PFSK-1 (cell line): ENCODE measurements around the gene EFTUD2.

Experiments used
- FOXP2 ChIP-seq: optimal IDR thresholded peaks from 2 replicates; pipeline ENCODE3; 2011; ENCODE audit warnings: borderline replicate concordance, control low read depth, inconsistent platforms; ENCODE audit not compliant: insufficient read depth; ENCODE audit errors: extremely low read length, extremely low read depth
- POLR2AphosphoS5 ChIP-seq: IDR thresholded peaks from 2 replicates; pipeline ENCODE4 v1.6.1; 2012; ENCODE audit warnings: low read depth, mild to moderate bottlenecking, control low read depth, low read length, moderate library complexity
- SIN3A ChIP-seq: IDR thresholded peaks from 2 replicates; pipeline ENCODE4 v1.6.1; 2012; ENCODE audit warnings: mild to moderate bottlenecking, low read length, moderate library complexity, borderline replicate concordance; ENCODE audit not compliant: insufficient read depth
- TAF1 ChIP-seq: IDR thresholded peaks from 2 replicates; pipeline ENCODE4 v1.6.1; 2012; ENCODE audit warnings: low read length, control low read depth, borderline replicate concordance; ENCODE audit not compliant: insufficient read depth
- TF ChIP-seq, protein P1 (sequence below), 2 experiments: IDR thresholded peaks; 2 replicates each; pipeline versions ENCODE4 v1.6.1 to v1.8.0; 2011 to 2012; ENCODE audit warnings: low read depth in 2 of 2, low read length in 2 of 2, control low read depth in 1 of 2, inconsistent platforms in 1 of 2, mild to moderate bottlenecking in 1 of 2, moderate library complexity in 1 of 2; ENCODE audit not compliant: insufficient read depth in 1 of 2

The EFTUD2 gene

GRCh38 chr17:44928950-44929720, 29.9 kb upstream of the EFTUD2 start:
- no peak for TF ChIP-seq TAF1
- no peak for TF ChIP-seq SIN3A

DNA sequence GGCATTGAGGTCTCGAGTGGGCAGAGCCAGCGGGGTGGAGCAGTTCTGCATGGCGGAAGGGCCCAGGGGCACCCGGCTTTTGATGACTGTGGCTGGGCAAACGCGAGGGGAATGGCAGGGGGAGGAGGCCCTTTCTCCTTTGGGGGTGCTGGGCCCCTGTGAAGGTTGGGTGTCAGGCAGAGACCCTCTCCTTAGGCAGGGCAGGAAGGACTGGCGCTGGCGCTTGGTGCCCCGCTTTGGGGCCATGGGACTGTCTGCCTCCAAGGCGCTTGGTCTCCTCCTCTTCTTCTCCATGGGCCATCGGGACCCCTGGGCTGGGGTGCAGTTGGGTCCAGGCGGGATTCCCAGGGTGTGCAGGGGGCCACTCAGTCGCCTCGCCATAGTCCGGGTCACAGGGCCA, 28.9 kb upstream of the EFTUD2 start:
- TF ChIP-seq POLR2AphosphoS5 (no peak), FOXP2 (no peak), TAF1 (no peak)
- TF ChIP-seq, protein P1, sequence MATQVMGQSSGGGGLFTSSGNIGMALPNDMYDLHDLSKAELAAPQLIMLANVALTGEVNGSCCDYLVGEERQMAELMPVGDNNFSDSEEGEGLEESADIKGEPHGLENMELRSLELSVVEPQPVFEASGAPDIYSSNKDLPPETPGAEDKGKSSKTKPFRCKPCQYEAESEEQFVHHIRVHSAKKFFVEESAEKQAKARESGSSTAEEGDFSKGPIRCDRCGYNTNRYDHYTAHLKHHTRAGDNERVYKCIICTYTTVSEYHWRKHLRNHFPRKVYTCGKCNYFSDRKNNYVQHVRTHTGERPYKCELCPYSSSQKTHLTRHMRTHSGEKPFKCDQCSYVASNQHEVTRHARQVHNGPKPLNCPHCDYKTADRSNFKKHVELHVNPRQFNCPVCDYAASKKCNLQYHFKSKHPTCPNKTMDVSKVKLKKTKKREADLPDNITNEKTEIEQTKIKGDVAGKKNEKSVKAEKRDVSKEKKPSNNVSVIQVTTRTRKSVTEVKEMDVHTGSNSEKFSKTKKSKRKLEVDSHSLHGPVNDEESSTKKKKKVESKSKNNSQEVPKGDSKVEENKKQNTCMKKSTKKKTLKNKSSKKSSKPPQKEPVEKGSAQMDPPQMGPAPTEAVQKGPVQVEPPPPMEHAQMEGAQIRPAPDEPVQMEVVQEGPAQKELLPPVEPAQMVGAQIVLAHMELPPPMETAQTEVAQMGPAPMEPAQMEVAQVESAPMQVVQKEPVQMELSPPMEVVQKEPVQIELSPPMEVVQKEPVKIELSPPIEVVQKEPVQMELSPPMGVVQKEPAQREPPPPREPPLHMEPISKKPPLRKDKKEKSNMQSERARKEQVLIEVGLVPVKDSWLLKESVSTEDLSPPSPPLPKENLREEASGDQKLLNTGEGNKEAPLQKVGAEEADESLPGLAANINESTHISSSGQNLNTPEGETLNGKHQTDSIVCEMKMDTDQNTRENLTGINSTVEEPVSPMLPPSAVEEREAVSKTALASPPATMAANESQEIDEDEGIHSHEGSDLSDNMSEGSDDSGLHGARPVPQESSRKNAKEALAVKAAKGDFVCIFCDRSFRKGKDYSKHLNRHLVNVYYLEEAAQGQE (IDR thresholded peaks at IDR 0.05; ENCODE audit: insufficient read depth in 1 of 2, low read depth in 2 of 2, low read length in 2 of 2) = no peak

GRCh38 chr17:44927696-44928095, 28.5 kb upstream of the EFTUD2 start:
- no peak for TF ChIP-seq TAF1
- TF ChIP-seq, protein P1 (IDR thresholded peaks at IDR 0.05; ENCODE audit: insufficient read depth in 1 of 2, low read depth in 2 of 2, low read length in 2 of 2) = no peak
- TF ChIP-seq SIN3A = no peak
- TF ChIP-seq FOXP2 = no peak
- TF ChIP-seq POLR2AphosphoS5 = no peak

GRCh38 chr17:44926821-44927525, 27.7 kb upstream of the EFTUD2 start:
- TF ChIP-seq FOXP2 = no peak
- TF ChIP-seq SIN3A = no peak
- TF ChIP-seq, protein P1 (IDR thresholded peaks at IDR 0.05; ENCODE audit: insufficient read depth in 1 of 2, low read depth in 2 of 2, low read length in 2 of 2) = no peak
- TF ChIP-seq TAF1 = no peak
- TF ChIP-seq POLR2AphosphoS5 = no peak

- TF ChIP-seq, protein P1 (IDR thresholded peaks at IDR 0.05; ENCODE audit: insufficient read depth in 1 of 2, low read depth in 2 of 2, low read length in 2 of 2) = no peak
- no peak for TF ChIP-seq FOXP2
Observed at GRCh38 chr17:44925731-44926697, 26.8 kb upstream of the EFTUD2 start.
